Spleen (tissue), 7 donors: Measurements from ENCODE around the gene ZNF106.

Experiments
- CTCF ChIP-seq, 11 experiments: fragments of 200-600 bp in 7 of 11; fragments of 450-650 bp in 4 of 11; sonication (generic) in 4 of 11; IDR thresholded peaks in 8 of 11; conservative IDR thresholded peaks in 3 of 11; 1 replicate in 7 of 11; 2 replicates in 4 of 11; pipeline versions ENCODE4 v1.4.0 to v1.8.0; 2016 to 2021; ENCODE audit warnings: antibody characterized with exemption in 11 of 11, inconsistent platforms in 4 of 11, mild to moderate bottlenecking in 1 of 11
- POLR2A ChIP-seq, 3 donors: fragments of 450-650 bp; IDR thresholded peaks; one replicate each; pipeline ENCODE4 v1.5.1; 2017; ENCODE audit warnings: antibody characterized with exemption in 3 of 3, mild to moderate bottlenecking in 1 of 3
- POLR2AphosphoS5 ChIP-seq, 3 donors: sonication (generic); formaldehyde crosslinking; IDR thresholded peaks; one replicate each; pipeline ENCODE4 v1.5.1; 2017; ENCODE audit warnings: antibody characterized with exemption in 3 of 3
- donor health status: DM: no; HTN: no; CAD: no; lungs with moderate emphysema.
- donor health status: DM: no; HTN: no; CAD: no.
- donor health status: DM: no; HTN: no; CAD: no.

- TF ChIP-seq POLR2A (IDR thresholded peaks at IDR 0.05) (no peak), CTCF (IDR thresholded peaks at IDR 0.05 in 8 of 11, conservative IDR thresholded peaks at IDR 0.05 in 3 of 11) (no peak), POLR2AphosphoS5 (IDR thresholded peaks at IDR 0.05) (no peak)
Observed at GRCh38 chr15:42408178-42408577, 82.8 kb downstream of the ZNF106 start.
